Measurements from ENCODE around the gene ZNG1E.
A peak's percentile ranks its signal among the peaks of the same experiment; 100 is the strongest.
"Not testable (repeated sequence)": the region's sequence is repeated elsewhere in the genome, so short reads cannot be mapped to it uniquely, and the experiment has no call there.

ZNG1E gene
- 4.9 to 13.6 (median 9.6) reads per million in 4 donors for total RNA-seq

- peak; percentile 57 to 68 (median 58) for DNase-seq
Measured at GRCh38 chr9:65675589-65676021, at the start of gene ZNG1E. Gene ZNG1E, plus strand, starts transcription at chr9:65675928. Its CDS starts 49 bp downstream, at chr9:65675977.

GRCh38 chr9:65673579-65673978 is 2.1 kb upstream of the ZNG1E start:
- not testable (repeated sequence) for DNase-seq

DNA sequence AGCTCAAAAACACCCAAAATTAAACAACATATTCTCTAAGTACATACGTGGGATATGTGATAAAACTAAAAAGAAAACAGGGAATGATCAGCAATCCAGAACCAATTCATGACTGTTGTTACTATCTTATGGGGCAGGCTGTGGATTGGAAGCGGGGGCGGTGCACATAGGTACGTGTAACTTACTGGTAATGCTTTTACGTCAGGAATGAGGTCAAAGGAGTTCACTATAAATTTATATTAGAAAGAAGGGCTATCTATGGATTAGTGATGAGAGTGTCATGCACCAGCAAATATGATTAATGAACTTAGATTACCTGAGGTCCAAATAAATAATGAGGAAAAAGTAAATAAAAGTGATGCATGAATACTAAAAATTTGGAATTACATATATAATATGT is 710 bp upstream of the ZNG1E start:
- not testable (repeated sequence) for DNase-seq

- DNase-seq = peak in 3 of 5 donors; percentile 5 to 19 (median 10)
Measured at GRCh38 chr9:65676389-65676788, 661 bp downstream of the ZNG1E start.

GRCh38 chr9:65678533-65678932 is 2.8 kb downstream of the ZNG1E start:
- DNase-seq = not testable (repeated sequence)

DNA sequence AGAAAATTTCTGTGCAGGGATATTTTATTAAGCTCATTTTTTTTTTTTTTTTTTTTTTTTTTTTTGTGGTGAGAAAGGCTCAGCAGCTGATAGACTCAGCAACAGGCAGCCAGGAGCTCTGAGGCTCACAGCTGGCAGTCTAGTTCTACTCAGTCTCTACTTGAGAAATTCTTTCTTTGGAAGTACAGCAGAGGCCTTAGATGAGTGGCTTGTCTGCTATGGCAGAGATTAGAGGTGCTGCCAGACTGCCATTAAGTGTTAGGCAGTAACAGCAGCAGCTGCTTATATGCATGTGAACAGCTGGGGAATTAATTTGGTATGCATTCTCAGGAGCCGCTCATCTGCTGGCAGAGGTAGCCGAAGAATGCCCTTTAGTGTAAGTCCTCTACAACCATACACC is 27.8 kb downstream of the ZNG1E start:
- DNase-seq = not testable (repeated sequence)

DNA sequence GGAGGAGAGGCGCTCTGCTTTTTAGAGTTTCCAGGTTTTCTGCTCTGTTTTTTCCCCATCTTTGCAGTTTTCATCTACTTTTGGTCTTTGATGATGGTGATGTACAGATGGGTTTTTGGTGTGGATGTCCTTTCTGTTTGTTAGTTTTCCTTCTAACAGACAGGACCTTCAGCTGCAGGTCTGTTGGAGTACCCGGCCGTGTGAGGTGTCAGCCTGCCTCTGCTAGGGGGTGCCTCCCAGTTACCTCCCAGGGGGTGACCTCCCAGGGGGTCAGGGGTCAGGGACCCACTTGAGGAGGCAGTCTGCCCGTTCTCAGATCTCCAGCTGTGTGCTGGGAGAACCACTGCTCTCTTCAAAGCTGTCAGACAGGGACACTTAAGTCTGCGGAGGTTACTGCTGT is 38.7 kb downstream of the ZNG1E start:
- DNase-seq = not testable (repeated sequence)

DNA sequence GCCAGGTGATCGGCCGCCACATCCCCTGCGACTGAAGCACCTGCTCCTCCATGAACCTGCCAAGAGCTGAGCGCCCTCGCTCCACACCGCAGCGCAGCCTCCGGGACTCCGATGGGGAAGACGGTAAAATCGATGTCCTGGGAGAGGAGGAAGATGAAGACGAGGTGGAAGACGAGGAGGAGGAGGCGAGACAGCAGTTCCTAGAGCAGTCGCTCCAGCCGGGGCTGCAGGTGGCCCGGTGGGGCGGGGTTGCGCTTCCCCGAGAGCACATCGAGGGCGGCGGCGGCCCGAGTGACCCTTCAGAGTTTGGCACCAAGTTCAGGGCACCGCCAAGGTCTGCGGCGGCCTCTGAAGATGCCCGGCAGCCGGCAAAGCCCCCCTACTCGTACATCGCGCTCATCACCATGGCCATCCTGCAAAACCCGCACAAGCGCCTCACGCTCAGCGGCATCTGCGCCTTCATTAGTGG is 61.4 kb downstream of the ZNG1E start, which contains the start of gene FOXD4L4:
Gene FOXD4L4 (plus strand): TSS at position 51 of the 469 bp plus-strand sequence. CDS start 0 bp downstream, at position 51.
- peak in 1 of 5 donors; percentile 10 for DNase-seq

DNA sequence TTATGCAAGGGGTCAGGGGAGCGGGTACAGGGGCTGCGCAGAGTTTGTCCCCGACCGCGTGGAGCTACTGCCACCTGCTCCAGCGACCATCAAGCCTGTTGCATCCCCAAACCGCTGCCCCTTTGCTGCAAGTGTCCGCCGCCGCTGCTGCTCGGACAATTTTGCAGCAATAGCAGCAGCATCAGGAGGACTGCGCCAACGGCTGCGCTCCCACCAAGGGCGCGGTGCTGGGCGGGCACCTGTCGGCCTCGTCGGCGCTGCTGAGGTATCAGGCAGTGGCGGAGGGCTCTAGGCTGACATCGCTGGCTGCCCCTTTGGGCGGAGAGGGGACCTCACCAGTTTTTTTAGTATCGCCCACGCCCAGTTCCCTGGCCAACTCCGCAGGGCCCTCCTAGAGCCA is 62.4 kb downstream of the ZNG1E start:
- not testable (repeated sequence) for DNase-seq
